GM19239 (cell line): Measurements from ENCODE around the gene SPINK8.
"Not testable (repeated sequence)": the region's sequence is repeated elsewhere in the genome, so short reads cannot be mapped to it uniquely, and the experiment has no call there.

ENCODE experiments used
- DNase-seq: peaks from one replicate; pipeline ENCODE4 v3.0.0; 2011; ENCODE audit warnings: low spot score; ENCODE audit not compliant: insufficient read length
- FAIRE-seq: peaks from 2 replicates; lab custom pipeline; 2011; peaks lifted over from hg19 to GRCh38; lab: Jason Lieb, UNC

SPINK8 gene

DNA sequence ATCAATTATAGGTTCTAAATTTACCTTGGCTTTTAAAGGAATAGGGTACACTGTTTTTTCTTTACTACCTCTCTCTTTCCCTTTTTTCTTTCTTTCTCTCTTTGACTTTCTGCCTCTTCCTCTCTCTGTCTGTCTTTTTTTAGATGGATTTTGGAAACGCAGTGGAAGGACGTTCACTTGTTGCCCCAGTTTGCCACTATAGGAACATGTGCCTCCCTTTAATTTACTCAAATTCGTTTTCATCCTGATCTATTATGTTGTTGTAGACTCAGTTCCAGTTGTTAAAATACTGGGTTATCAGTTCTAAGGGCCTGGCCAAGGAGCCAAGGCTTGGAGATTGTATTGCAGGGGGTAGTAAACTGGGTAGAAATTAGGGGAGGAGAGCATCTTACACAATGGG, 1.1 kb upstream of the SPINK8 start:
- DNase-seq (no peak), FAIRE-seq (no peak)

- not testable (repeated sequence) for FAIRE-seq
Observed at GRCh38 chr3:48331706-48332435, 1.6 kb downstream of the SPINK8 start.

DNA sequence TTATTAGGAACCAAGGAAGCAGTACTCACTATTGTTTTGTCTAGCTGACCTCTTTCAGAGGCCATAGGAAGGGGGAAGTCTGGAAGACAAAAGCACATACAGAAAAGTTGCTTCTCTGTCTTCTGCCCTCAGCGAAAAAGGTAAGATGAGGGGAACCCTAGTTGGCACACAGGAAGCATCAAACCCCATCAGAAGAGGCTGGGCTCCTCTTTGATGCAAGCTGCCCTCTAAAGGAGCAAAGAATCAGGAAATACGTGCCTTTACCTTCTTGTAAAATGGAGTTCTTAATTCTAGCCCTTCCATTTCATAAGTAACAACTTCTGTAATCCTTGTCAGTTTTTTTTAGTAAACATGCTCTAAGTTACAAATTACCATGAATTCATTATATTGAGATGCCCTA, 12.5 kb downstream of the SPINK8 start:
- FAIRE-seq, result no peak
- no peak for DNase-seq

More at GRCh38 chr3:48331706-48332435, 1.6 kb downstream of the SPINK8 start:
- not testable (repeated sequence) for DNase-seq

GRCh38 chr3:48318713-48319468, 14.6 kb downstream of the SPINK8 start:
- FAIRE-seq (no peak), DNase-seq (no peak)

DNA sequence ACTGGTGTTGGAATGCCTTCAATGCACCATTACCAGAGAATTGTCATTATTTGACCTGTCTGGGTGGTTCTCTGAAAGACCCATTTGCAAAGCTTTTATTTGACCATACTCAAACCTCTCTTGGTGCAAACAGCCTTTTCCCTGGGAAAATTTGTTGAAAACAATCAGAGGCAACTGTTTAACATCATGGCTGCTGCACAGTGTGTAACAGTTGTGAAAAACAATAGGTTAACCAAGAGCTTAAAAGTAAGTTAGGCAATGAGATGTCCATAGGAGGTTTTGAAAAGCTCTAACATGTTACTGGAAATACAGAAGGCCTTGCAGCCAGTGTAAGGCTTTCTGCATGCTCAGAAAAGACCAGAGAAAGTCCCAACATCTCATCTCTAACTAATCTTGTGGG, 18.9 kb downstream of the SPINK8 start:
- DNase-seq (no peak), FAIRE-seq (no peak)

DNA sequence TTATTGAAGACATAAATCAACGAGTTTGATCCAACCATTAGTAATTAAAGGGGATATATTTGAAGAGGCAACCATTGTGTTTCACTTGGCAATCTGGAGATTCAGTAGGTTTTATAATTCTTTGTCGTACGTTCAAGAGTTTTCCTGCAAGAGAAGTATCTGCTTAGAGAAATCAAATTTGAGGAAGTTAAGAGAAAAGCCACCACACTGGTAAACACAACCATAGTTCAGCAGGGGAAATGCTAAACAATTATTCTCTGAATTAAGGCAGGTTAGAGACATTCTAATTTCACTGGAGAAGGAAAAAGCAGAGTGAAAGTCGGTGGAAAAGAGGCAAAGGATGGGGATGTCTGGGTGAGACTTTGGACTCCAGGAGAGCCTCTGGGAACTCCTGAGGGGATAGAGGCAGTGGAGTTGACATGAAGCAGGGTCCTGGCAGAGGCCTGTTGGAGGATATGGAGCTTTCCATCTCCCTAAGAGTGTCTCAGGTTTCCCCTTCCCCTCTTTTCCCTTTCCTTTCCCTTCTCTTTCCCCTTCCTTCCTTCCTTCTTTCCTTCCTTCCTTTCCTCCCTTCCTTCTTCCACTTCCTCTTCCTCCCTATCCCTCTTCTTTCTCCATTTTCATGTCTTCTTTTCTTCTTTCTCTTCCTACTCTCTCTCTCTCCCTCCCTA, 26.5 kb downstream of the SPINK8 start:
- FAIRE-seq, result no peak
- no peak for DNase-seq

- FAIRE-seq (peak; percentile 45), DNase-seq (peak; percentile 15)
Observed at GRCh38 chr3:48306290-48306689, 27.2 kb downstream of the SPINK8 start.

DNA sequence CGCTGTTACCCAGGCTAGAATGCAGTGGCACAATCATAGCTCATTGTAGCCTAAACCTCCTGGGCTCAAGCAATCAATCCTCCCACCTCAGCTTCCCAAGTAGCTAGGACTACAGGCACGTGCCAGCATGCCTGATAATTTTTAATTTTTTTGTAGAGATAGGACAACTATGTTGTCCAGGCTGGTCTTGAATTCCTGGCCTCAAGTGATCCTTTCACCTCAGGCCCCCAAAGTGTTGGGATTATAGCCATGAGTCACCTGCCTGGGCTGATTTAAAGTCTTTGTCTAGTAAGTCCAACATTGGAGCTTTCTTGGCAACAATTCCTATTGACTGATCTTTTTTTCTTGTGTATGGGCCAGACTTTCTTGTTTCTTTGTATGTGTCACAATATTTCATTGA, 28.1 kb downstream of the SPINK8 start:
- DNase-seq, result no peak
- FAIRE-seq, result no peak

- no peak for FAIRE-seq
- no peak for DNase-seq
Observed at GRCh38 chr3:48303021-48303420, 30.4 kb downstream of the SPINK8 start.

- DNase-seq, result peak; percentile 8
- peak; percentile 84 for FAIRE-seq
Observed at GRCh38 chr3:48301800-48302166, 31.7 kb downstream of the SPINK8 start.

DNA sequence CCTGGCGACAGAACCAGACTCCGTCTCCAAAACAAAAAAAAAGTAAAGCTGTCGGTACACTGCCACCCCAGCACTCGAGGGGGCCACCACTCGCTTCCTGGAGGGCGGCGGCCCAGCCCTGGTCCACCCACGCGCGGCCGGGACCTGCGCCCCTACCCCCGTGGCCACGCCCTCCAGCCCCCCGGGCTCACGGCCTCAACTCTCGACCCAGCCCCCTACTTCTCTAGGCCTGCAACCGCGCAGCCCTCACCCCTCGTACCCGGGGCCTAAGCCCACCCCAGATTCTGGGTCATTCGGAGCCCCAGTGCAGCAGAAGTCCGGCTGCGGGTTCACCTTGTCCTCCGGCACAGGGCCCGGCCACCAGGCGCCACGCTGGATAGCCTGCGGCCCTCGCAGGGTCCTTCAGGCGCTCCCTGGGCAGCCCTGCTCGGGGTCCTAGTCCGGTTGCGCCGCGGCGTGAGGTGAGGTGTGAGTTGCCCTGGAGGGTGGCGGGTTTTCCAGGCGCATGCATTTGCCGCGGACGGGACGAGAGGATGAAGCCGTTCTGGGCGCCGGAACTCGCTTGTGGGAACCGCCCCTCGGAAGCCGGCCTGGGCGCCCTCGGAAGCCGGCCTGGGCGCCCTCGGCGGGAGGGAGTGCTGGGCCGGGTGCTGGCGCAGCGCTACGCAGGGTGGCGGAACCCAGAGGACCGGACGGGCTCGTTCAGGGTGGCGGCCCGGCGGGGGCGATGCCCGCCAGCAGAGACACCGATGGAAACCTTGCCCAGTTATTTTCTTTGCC, 32.3 kb downstream of the SPINK8 start, which contains the start of gene NME6:
Gene NME6 (minus strand): TSS at position 348 of the 780 bp plus-strand sequence.
- peak; percentile 82 for DNase-seq
- no peak for FAIRE-seq

GRCh38 chr3:48299746-48300712, 33.4 kb downstream of the SPINK8 start:
- peak; percentile 90 for FAIRE-seq
- peak; percentile 48 for DNase-seq

DNA sequence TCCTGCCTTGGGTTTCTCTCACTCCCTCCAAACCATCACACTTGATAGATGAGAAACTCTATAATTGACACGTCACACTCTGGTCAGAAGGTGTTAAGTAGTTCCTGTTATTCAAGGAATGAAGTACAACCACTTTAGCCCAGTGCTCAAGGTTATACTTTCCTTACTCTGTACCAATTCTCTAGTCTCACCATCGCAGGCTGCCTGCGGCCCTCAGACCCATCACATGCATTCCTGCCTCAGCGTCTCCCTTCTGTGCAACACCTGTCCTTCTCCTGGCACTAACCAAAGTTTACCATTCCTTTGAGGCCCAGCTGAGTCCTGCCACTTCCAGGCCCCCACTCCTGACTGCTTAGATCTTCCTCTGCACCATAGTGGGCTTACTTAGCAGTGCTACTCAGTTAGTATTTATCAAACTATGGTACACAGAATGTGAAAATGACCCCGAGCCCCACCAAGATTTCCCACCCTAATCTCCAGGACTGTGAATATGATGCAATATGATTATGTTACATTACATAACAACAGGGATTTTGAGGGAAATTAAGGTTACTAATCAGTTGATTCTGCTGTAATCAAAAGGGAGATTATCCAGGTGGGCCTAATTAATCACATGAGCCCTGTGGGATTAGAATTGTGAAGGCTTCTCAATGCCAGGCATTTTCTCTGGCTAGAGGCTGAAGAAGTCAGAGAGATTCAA, 36.2 kb downstream of the SPINK8 start:
- DNase-seq (no peak), FAIRE-seq (no peak)

DNA sequence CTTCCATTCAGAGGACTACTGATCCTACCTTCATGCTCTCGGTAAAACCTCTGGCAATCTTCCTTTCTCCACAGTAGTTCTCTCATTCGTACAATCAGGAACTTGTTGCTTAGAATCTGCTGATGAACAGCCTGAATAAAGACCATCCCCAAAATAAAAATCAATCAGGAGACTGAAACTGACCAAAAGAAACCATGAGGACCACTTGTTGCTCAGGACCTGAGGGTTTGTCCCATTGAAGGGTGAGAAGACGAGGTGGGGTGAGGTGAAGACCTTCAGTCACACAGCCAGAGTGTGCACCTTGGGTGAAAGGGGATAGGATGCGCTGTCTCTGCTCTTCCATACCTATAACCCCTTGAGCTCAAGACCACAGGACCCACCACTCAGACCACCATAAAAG, 36.8 kb downstream of the SPINK8 start:
- DNase-seq, result no peak
- no peak for FAIRE-seq

GRCh38 chr3:48294611-48295263, 38.7 kb downstream of the SPINK8 start:
- no peak for DNase-seq
- FAIRE-seq, result no peak

GRCh38 chr3:48289659-48290058, 43.8 kb downstream of the SPINK8 start:
- DNase-seq, result no peak
- no peak for FAIRE-seq

- FAIRE-seq (no peak), DNase-seq (no peak)
Observed at GRCh38 chr3:48287034-48287433, 46.4 kb downstream of the SPINK8 start.

DNA sequence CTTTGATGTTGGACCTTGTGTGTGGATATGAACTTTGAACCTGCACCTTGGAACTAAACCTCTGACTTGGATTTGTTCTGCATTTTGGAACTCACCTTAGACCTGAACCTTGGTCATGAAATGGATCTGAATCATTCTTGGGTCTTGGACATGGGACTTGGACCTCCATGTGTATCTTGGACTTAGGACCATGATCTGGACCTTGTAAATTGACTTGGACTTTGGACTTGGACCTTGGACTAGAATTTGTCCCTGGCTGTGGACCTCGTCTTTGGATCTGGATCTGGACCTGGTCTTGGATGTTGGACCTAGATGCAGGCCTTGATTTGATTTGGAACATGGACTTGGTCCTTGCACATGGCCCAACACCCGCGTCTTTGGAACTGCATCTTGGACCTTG, 47.2 kb downstream of the SPINK8 start:
- FAIRE-seq (no peak), DNase-seq (no peak)
